ENCODE measurements around the gene STXBP2.

The STXBP2 gene

GRCh38 chr19:7598180-7598579 lies 38.7 kb upstream of the STXBP2 start:
- no peak for FAIRE-seq
- TF ChIP-seq CTCF (IDR thresholded peaks at IDR 0.05; ENCODE audit: insufficient read depth, missing control alignments) = no peak
- no peak for DNase-seq (ENCODE audit: insufficient read length, low spot score)

- DNase-seq (ENCODE audit: insufficient read length, low spot score) (no peak), FAIRE-seq (no peak)
- no peak for TF ChIP-seq CTCF (IDR thresholded peaks at IDR 0.05; ENCODE audit: insufficient read depth, missing control alignments)
Observed at GRCh38 chr19:7600721-7601120, 36.2 kb upstream of the STXBP2 start.

- TF ChIP-seq CTCF (IDR thresholded peaks at IDR 0.05; ENCODE audit: insufficient read depth, missing control alignments) = no peak
- DNase-seq (ENCODE audit: insufficient read length, low spot score) (no peak), FAIRE-seq (no peak)
Observed at GRCh38 chr19:7602240-7602934, 34.5 kb upstream of the STXBP2 start.

- no peak for FAIRE-seq
- TF ChIP-seq CTCF (IDR thresholded peaks at IDR 0.05; ENCODE audit: insufficient read depth, missing control alignments) = no peak
Observed at GRCh38 chr19:7602935-7603497, 33.9 kb upstream of the STXBP2 start.

GRCh38 chr19:7603919-7604318 lies 33.0 kb upstream of the STXBP2 start:
- FAIRE-seq (no peak), DNase-seq (ENCODE audit: insufficient read length, low spot score) (no peak)
- no peak for TF ChIP-seq CTCF (IDR thresholded peaks at IDR 0.05; ENCODE audit: insufficient read depth, missing control alignments)

More at GRCh38 chr19:7602935-7603497, 33.9 kb upstream of the STXBP2 start:
- no peak for DNase-seq (ENCODE audit: insufficient read length, low spot score)

- DNase-seq (ENCODE audit: insufficient read length, low spot score) (no peak), FAIRE-seq (no peak)
- no peak for TF ChIP-seq CTCF (IDR thresholded peaks at IDR 0.05; ENCODE audit: insufficient read depth, missing control alignments)
Observed at GRCh38 chr19:7605490-7606222, 31.3 kb upstream of the STXBP2 start.

- no peak for FAIRE-seq
Observed at GRCh38 chr19:7606289-7606688, 30.6 kb upstream of the STXBP2 start.

More at GRCh38 chr19:7606289-7606688, 30.6 kb upstream of the STXBP2 start:
- DNase-seq (ENCODE audit: insufficient read length, low spot score) = no peak
- TF ChIP-seq CTCF (IDR thresholded peaks at IDR 0.05; ENCODE audit: insufficient read depth, missing control alignments) = no peak

Measured in D721Med (cell line).